ENCODE results near the gene GOLGA2.
A peak's percentile ranks its signal among the peaks of the same experiment; 100 is the strongest.

GOLGA2 gene

GRCh38 chr9:128254855-128255759 lies 20.7 kb downstream of the GOLGA2 start:
- DNase-seq, result peak; percentile 5

- no peak for DNase-seq
Measured at GRCh38 chr9:128254362-128254761, 21.4 kb downstream of the GOLGA2 start.

GRCh38 chr9:128253991-128254346 lies 21.8 kb downstream of the GOLGA2 start:
- DNase-seq, result no peak

GRCh38 chr9:128253140-128253990 lies 22.4 kb downstream of the GOLGA2 start:
- no peak for DNase-seq

GRCh38 chr9:128252317-128253139 lies 23.3 kb downstream of the GOLGA2 start:
- no peak for DNase-seq

- no peak for DNase-seq
Measured at GRCh38 chr9:128251732-128252100, 24.1 kb downstream of the GOLGA2 start.

- no peak for DNase-seq
Measured at GRCh38 chr9:128250839-128251731, 24.7 kb downstream of the GOLGA2 start.

GRCh38 chr9:128249908-128250838 lies 25.6 kb downstream of the GOLGA2 start:
- no peak for DNase-seq

GRCh38 chr9:128249558-128249907 lies 26.3 kb downstream of the GOLGA2 start:
- no peak for DNase-seq

- no peak for DNase-seq
Measured at GRCh38 chr9:128247226-128247803, 28.5 kb downstream of the GOLGA2 start.

- DNase-seq, result no peak
Measured at GRCh38 chr9:128246471-128246870, 29.3 kb downstream of the GOLGA2 start.

- DNase-seq, result no peak
Measured at GRCh38 chr9:128245421-128246151, 30.2 kb downstream of the GOLGA2 start.

- no peak for DNase-seq
Measured at GRCh38 chr9:128244837-128245231, 31.0 kb downstream of the GOLGA2 start.

GRCh38 chr9:128244091-128244836 lies 31.5 kb downstream of the GOLGA2 start:
- DNase-seq, result no peak

GRCh38 chr9:128243215-128244018 lies 32.4 kb downstream of the GOLGA2 start:
- no peak for DNase-seq

- DNase-seq, result no peak
Measured at GRCh38 chr9:128242828-128243214, 33.0 kb downstream of the GOLGA2 start.

GRCh38 chr9:128242124-128242523 lies 33.7 kb downstream of the GOLGA2 start:
- DNase-seq, result no peak

- no peak for DNase-seq
Measured at GRCh38 chr9:128233817-128234406, 41.9 kb downstream of the GOLGA2 start.

All from NCI-H526 treated with DMSO at 0.1 percent for 48 hours (cell line).